Astrocyte (in vitro differentiated cells and primary cell): Measurements from ENCODE around the gene MRPL46. TPM values are rescaled to one million over a fixed set of nuclear protein-coding genes. Genes with fewer than 3 reads are reported as not detected.

Experiments
- DNase-seq: peaks from one replicate; pipeline ENCODE4 v3.0.0-alpha.2; 2010; ENCODE audit warnings: low read depth
- FAIRE-seq: peaks from 2 replicates; lab custom pipeline; 2011; peaks lifted over from hg19 to GRCh38; lab: Jason Lieb, UNC
- H2AFZ ChIP-seq: 2 replicates; pipeline ENCODE4 v1.6.0; 2012; ENCODE audit warnings: low read depth, low read length, inconsistent platforms
- H3K27ac ChIP-seq: 2 replicates; pipeline ENCODE4 v1.5.1; 2011; ENCODE audit warnings: low read depth, low read length, inconsistent platforms
- H3K27me3 ChIP-seq: 2 replicates; pipeline ENCODE4 v1.6.0; 2011; ENCODE audit warnings: low read length, inconsistent platforms; ENCODE audit not compliant: insufficient read depth
- H3K36me3 ChIP-seq: 2 replicates; pipeline ENCODE4 v1.5.1; 2011; ENCODE audit warnings: low read length, inconsistent platforms; ENCODE audit not compliant: insufficient read depth
- H3K4me1 ChIP-seq: 2 replicates; pipeline ENCODE4 v1.5.1; 2011; ENCODE audit warnings: low read length, inconsistent platforms; ENCODE audit not compliant: insufficient read depth
- H3K4me2 ChIP-seq: 2 replicates; pipeline ENCODE4 v1.6.0; 2012; ENCODE audit warnings: low read length, inconsistent platforms
- H3K4me3 ChIP-seq: 2 replicates; pipeline ENCODE4 v1.5.1; 2011; ENCODE audit warnings: low read depth, mild to moderate bottlenecking, low read length, inconsistent platforms; ENCODE audit not compliant: insufficient read depth
- H3K79me2 ChIP-seq: 2 replicates; pipeline ENCODE4 v1.6.0; 2012; ENCODE audit warnings: mild to moderate bottlenecking, low read length, inconsistent platforms; ENCODE audit not compliant: insufficient read depth
- H3K9ac ChIP-seq: 2 replicates; pipeline ENCODE4 v1.6.0; 2012; ENCODE audit warnings: mild to moderate bottlenecking, low read length, inconsistent platforms
- H3K9me3 ChIP-seq: 2 replicates; pipeline ENCODE4 v1.5.1; 2012; ENCODE audit warnings: low read depth, mild to moderate bottlenecking, low read length, inconsistent platforms; ENCODE audit not compliant: insufficient read depth
- H4K20me1 ChIP-seq: 2 replicates; pipeline ENCODE4 v1.6.0; 2012; ENCODE audit warnings: low read length, inconsistent platforms; ENCODE audit not compliant: insufficient read depth
- H3K27ac Mint-ChIP-seq: one replicate; pipeline ENCODE4 v1.8.0; 2021; ENCODE audit warnings: mild to moderate bottlenecking, mixed read lengths; ENCODE audit not compliant: unreplicated experiment
- H3K27me3 Mint-ChIP-seq: one replicate; pipeline ENCODE4 v1.8.0; 2021; ENCODE audit warnings: low read depth, mixed read lengths; ENCODE audit not compliant: unreplicated experiment
- H3K36me3 Mint-ChIP-seq: one replicate; pipeline ENCODE4 v1.8.0; 2021; ENCODE audit warnings: low read depth, mixed read lengths; ENCODE audit not compliant: unreplicated experiment
- H3K4me1 Mint-ChIP-seq: one replicate; pipeline ENCODE4 v1.8.0; 2021; ENCODE audit warnings: low read depth, mixed read lengths; ENCODE audit not compliant: unreplicated experiment
- H3K4me3 Mint-ChIP-seq: one replicate; pipeline ENCODE4 v1.8.0; 2021; ENCODE audit warnings: mild to moderate bottlenecking, moderate library complexity, mixed read lengths; ENCODE audit not compliant: unreplicated experiment
- H3K9me3 Mint-ChIP-seq: one replicate; pipeline ENCODE4 v1.8.0; 2021; ENCODE audit warnings: mild to moderate bottlenecking, mixed read lengths; ENCODE audit not compliant: unreplicated experiment
- EZH2 ChIP-seq: IDR thresholded peaks from 2 replicates; pipeline ENCODE4 v1.6.1; 2012; ENCODE audit warnings: mild to moderate bottlenecking, low read length, inconsistent platforms; ENCODE audit not compliant: insufficient read depth
- total RNA-seq: library from RNA; stranded (reverse); gene quantifications from 2 replicates; pipeline ENCODE4 v1.2.1, GENCODE V29; 2021
- TF ChIP-seq, protein P1 (sequence below): IDR thresholded peaks from 2 replicates; pipeline ENCODE4 v1.5.1; 2011; ENCODE audit warnings: low read depth, mild to moderate bottlenecking, inconsistent platforms, low read length, moderate library complexity; ENCODE audit not compliant: insufficient read depth

The MRPL46 gene
- total RNA-seq, 1 donor from 2014 or later, result 24.3 TPM

DNA sequence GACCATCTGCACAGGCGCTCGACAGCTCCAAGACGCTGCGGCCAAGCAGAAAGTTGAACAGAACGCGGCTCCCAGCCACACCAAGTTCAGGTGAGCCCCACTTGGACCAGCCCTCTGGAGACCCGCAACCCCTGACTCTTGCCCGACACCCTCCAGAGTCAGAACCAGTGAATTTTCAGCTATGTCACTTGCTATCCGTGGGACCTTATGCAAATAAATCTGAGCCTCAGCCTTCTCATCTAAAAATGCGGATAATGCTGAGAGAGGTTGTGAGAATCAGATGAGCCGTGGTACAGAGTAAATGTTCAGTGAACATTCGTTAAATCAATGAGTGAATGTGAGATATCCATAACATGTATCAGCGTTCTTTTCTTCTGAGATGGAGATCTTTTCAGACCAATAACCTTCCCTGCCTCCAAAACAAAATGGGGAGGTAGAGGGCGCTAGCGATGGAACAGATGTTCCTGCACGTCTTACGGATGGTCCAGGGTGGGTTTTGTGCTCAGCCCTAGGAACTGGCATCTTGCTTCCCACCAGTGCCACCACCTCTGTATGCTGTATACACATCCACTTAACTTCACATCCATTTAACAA is 844 bp upstream of the MRPL46 start:
- TF ChIP-seq, protein P1, sequence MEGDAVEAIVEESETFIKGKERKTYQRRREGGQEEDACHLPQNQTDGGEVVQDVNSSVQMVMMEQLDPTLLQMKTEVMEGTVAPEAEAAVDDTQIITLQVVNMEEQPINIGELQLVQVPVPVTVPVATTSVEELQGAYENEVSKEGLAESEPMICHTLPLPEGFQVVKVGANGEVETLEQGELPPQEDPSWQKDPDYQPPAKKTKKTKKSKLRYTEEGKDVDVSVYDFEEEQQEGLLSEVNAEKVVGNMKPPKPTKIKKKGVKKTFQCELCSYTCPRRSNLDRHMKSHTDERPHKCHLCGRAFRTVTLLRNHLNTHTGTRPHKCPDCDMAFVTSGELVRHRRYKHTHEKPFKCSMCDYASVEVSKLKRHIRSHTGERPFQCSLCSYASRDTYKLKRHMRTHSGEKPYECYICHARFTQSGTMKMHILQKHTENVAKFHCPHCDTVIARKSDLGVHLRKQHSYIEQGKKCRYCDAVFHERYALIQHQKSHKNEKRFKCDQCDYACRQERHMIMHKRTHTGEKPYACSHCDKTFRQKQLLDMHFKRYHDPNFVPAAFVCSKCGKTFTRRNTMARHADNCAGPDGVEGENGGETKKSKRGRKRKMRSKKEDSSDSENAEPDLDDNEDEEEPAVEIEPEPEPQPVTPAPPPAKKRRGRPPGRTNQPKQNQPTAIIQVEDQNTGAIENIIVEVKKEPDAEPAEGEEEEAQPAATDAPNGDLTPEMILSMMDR, result peak; percentile 35
- TF ChIP-seq EZH2, result no peak
- Histone ChIP-seq H3K4me1 (peaks cover 18% of the 10 kb centered on the region), H4K20me1 (peaks cover under 1% of the 10 kb centered on the region), H3K4me3 (peak overlapping the region; percentile 98), H3K36me3 (peaks cover 14% of the 10 kb centered on the region), H3K79me2 (peaks cover 51% of the 10 kb centered on the region), H3K9ac (peak overlapping the region; percentile 87), H3K9me3 (no peaks in the 10 kb centered on the region), H2AFZ (peak overlapping the region; percentile 94), H3K4me2 (peak overlapping the region; percentile 99), H3K27ac (peak overlapping the region; percentile 93), H3K27me3 (no peaks in the 10 kb centered on the region)
- peaks cover 27% of the 10 kb centered on the region for H3K4me1 Mint-ChIP-seq
- peaks cover under 1% of the 10 kb centered on the region for H3K36me3 Mint-ChIP-seq
- H3K27me3 Mint-ChIP-seq, result no peaks in the 10 kb centered on the region
- H3K4me3 Mint-ChIP-seq, result peak overlapping the region; percentile 93
- DNase-seq (no peak), FAIRE-seq (no peak)
- no peaks in the 10 kb centered on the region for H3K9me3 Mint-ChIP-seq
- peak overlapping the region; percentile 97 for H3K27ac Mint-ChIP-seq

DNA sequence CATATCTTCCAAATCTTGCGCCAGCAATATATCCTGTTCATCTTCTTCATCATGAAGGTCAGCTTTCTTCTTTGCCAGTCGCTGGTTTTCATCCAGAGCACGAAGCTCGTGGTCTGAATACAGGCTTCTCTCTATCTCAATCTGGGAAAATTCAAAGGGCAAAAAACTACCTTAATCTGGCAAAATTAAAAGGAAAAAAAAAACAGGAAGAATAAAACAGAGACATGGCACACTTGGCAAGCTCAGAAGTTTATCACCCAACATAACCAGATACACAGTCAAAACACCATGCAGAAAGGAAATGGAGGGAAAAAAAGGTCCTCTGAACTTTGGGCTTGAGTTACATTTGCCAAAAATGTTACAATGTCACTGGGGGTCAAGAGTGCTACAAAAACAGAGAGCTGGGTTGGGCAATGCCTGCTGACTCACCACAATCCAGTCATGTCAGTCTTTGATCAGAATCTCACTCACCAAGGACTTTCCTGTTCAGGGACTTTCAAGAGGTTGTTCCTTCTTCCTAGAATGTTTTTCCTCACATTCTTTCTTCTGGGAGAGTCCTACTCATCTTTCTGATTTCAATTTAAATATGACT is 1.5 kb downstream of the MRPL46 start:
- TF ChIP-seq, protein P1, result no peak
- TF ChIP-seq EZH2, result no peak
- DNase-seq, result peak; percentile 12

More for the DNA sequence above, 1.5 kb downstream of the MRPL46 start:
- peaks cover 29% of the 10 kb centered on the region for H3K4me1 Mint-ChIP-seq
- peak overlapping the region; percentile 98 for H3K4me3 ChIP-seq
- peaks cover 47% of the 10 kb centered on the region for H3K79me2 ChIP-seq
- H3K36me3 ChIP-seq, result peaks cover 16% of the 10 kb centered on the region
- H3K4me2 ChIP-seq, result peak overlapping the region; percentile 99
- peaks cover 18% of the 10 kb centered on the region for H3K4me1 ChIP-seq
- peak overlapping the region; percentile 93 for H3K4me3 Mint-ChIP-seq
- peak overlapping the region; percentile 87 for H3K9ac ChIP-seq
- no peaks in the 10 kb centered on the region for H3K9me3 Mint-ChIP-seq
- H4K20me1 ChIP-seq, result no peaks in the 10 kb centered on the region
- no peak overlapping the region for H2AFZ ChIP-seq
- no peaks in the 10 kb centered on the region for H3K9me3 ChIP-seq
- peak overlapping the region; percentile 93 for H3K27ac ChIP-seq
- FAIRE-seq, result no peak
- H3K27me3 Mint-ChIP-seq, result no peaks in the 10 kb centered on the region
- no peaks in the 10 kb centered on the region for H3K27me3 ChIP-seq
- peak overlapping the region; percentile 2 for H3K27ac Mint-ChIP-seq
- no peaks in the 10 kb centered on the region for H3K36me3 Mint-ChIP-seq
